Measurements from ENCODE around the gene VRK3.

GRCh38 chr19:49999371-50000010 lies 25.7 kb downstream of the VRK3 start:
- TF ChIP-seq, protein P1, sequence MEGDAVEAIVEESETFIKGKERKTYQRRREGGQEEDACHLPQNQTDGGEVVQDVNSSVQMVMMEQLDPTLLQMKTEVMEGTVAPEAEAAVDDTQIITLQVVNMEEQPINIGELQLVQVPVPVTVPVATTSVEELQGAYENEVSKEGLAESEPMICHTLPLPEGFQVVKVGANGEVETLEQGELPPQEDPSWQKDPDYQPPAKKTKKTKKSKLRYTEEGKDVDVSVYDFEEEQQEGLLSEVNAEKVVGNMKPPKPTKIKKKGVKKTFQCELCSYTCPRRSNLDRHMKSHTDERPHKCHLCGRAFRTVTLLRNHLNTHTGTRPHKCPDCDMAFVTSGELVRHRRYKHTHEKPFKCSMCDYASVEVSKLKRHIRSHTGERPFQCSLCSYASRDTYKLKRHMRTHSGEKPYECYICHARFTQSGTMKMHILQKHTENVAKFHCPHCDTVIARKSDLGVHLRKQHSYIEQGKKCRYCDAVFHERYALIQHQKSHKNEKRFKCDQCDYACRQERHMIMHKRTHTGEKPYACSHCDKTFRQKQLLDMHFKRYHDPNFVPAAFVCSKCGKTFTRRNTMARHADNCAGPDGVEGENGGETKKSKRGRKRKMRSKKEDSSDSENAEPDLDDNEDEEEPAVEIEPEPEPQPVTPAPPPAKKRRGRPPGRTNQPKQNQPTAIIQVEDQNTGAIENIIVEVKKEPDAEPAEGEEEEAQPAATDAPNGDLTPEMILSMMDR (IDR thresholded peaks at IDR 0.05; ENCODE audit: low read length), result no peak
- no peak for TF ChIP-seq EZH2 (IDR thresholded peaks at IDR 0.05; ENCODE audit: borderline replicate concordance, low read length)

Measured in OCI-LY1 (cell line).